Measurements from ENCODE around the gene CNOT2. TPM values are rescaled to one million over a fixed set of nuclear protein-coding genes. Genes with fewer than 3 reads are reported as not detected.

Gene CNOT2
- total RNA-seq, 2 experiments from 2014 or later: 61.1 to 69.7 TPM

DNA sequence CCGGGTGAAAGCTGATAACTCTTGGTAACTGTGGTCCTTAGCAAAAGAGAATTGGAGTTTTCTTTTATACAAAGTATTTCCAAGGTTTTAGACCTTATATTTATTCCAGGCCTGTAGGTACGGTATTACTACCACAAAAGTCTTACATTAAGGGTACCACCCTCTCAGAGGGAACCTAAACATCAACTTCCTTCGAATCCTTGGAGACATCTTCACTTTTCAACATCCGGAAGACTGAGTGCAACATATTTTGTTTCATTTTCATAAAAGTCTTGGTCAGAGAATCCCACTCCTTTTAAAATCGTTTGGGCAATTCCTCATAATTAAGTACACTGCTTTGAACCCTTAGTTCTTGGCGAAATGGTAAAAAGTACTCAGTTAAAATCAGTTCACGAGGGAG lies 1.2 kb downstream of the CNOT2 start:
- Mint-ChIP-seq H3K27ac (peak overlapping the region; percentile 98), H3K36me3 (peaks cover 44% of the 10 kb centered on the region), H3K27me3 (no peaks in the 10 kb centered on the region), H3K4me1 (peaks cover 69% of the 10 kb centered on the region), H3K4me3 (peak overlapping the region; percentile 97), H3K9me3 (peaks cover 2% of the 10 kb centered on the region)
- DNase-seq: no peak

DNA sequence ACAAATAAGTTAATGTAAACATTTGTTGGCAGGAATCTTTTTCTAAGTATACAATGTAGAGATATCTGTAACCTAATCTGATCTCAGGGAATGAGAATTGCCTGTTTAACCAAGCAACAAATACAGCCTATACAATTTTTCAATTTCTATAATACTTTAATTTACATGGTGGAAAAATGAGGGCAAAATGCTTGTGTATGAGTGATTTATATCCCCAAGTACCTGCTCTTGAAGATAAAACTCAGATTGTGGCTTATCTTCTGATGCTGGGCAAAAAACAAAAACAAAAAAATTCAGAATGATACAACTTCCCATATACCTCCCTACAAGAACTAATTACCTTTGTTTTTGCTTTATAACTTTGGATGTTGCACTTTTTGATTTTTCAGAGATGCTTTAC lies 2.2 kb downstream of the CNOT2 start:
- Mint-ChIP-seq H3K9me3 (peaks cover 2% of the 10 kb centered on the region), H3K36me3 (peaks cover 40% of the 10 kb centered on the region), H3K4me3 (peak overlapping the region; percentile 45), H3K27ac (no peak overlapping the region), H3K27me3 (no peaks in the 10 kb centered on the region), H3K4me1 (peaks cover 74% of the 10 kb centered on the region)
- no peak for DNase-seq

DNA sequence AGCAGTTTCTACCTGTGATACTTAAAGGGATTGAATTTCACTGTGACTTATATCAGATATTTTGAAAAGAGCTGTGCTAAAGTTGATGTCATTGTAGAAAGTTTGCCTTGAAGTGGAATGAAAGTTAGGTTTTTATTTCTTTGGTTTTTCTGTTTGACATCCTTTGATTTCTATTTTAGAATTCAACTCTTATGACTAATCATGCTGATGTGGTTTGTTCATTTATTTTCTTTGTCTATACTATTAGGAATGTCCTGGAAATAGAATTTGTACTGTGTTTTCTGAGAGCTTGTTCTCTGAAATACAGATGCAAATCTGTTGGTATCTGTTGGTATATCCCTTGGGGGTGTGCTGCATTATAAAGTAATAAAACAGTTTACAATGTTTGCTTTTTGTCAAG lies 3.3 kb downstream of the CNOT2 start:
- peaks cover 74% of the 10 kb centered on the region for H3K4me1 Mint-ChIP-seq
- H3K27me3 Mint-ChIP-seq: no peaks in the 10 kb centered on the region
- H3K4me3 Mint-ChIP-seq: peak overlapping the region; percentile 24
- no peaks in the 10 kb centered on the region for H3K9me3 Mint-ChIP-seq
- DNase-seq: no peak
- peaks cover 37% of the 10 kb centered on the region for H3K36me3 Mint-ChIP-seq
- H3K27ac Mint-ChIP-seq: peak overlapping the region; percentile 70

DNA sequence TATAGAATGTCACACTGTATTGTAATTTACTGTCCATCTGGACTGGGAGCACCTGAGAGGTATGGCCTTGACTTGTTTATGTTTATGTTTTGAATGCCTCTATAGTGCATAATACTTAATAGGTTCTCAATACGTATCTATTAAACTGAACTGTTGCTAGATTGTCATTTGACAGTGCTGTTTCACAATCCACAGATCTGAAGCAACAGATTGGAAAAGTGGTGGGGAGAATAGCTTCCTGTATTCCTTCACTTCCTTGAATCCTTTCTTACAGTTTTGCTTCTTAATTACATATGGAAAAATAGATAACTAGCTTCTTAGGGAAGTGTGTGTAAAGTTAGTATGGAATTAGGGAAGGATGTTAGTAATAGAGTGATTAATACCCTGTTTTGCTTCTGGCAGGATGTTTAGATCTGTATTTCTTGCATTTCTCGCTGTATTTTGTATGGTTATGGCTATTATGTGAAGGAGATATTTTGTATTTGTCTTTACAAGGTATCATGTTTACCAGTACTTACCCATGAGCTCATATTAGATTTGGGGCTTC lies 4.5 kb downstream of the CNOT2 start:
- Mint-ChIP-seq H3K4me1 (peaks cover 68% of the 10 kb centered on the region), H3K9me3 (no peaks in the 10 kb centered on the region), H3K27ac (no peak overlapping the region), H3K4me3 (no peak overlapping the region), H3K27me3 (no peaks in the 10 kb centered on the region), H3K36me3 (peaks cover 30% of the 10 kb centered on the region)
- no peak for DNase-seq

DNA sequence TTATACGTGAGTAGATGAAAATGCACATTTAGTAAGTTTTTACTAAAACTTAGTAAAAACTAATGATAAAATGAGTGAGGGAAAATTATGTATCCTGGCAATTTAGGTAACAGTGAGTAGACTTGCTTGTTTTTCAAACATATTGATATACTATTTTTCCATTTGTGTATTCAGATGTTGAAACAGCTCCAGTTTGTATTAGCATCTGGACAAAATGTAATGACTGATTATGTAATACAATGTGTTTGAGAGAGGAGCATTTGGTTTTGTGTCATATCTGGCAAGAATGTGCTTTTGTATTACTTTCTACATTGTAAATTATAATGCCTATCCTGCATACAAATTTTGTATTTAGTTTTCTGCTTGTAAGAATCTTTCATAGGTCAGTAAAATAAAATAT lies 5.6 kb downstream of the CNOT2 start:
- Mint-ChIP-seq H3K36me3 (peaks cover 29% of the 10 kb centered on the region), H3K4me1 (peaks cover 78% of the 10 kb centered on the region), H3K27ac (no peak overlapping the region), H3K9me3 (no peaks in the 10 kb centered on the region), H3K4me3 (no peak overlapping the region), H3K27me3 (no peaks in the 10 kb centered on the region)
- DNase-seq: no peak

DNA sequence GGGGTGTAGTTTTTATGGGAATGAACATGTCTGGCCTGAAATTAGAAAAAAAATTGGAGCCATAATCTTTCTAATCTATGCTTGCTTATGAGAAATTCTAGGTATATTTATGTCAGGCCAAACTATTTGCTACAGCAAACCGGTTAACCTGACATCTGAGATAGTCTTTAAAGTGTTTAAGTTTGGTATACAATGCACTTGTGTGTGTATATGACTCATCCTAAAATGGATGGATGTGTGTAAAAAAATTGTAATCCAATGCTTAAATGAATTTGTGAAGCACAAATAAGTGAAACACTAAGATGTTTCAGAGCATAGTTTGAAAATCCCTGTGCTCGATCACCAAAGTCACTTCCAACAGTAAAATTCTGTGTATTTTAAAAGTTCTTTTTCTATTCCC lies 6.7 kb downstream of the CNOT2 start:
- H3K27ac Mint-ChIP-seq: no peak overlapping the region
- no peaks in the 10 kb centered on the region for H3K9me3 Mint-ChIP-seq
- DNase-seq: no peak
- no peaks in the 10 kb centered on the region for H3K27me3 Mint-ChIP-seq
- H3K4me3 Mint-ChIP-seq: no peak overlapping the region
- H3K36me3 Mint-ChIP-seq: peaks cover 21% of the 10 kb centered on the region
- peaks cover 79% of the 10 kb centered on the region for H3K4me1 Mint-ChIP-seq

DNA sequence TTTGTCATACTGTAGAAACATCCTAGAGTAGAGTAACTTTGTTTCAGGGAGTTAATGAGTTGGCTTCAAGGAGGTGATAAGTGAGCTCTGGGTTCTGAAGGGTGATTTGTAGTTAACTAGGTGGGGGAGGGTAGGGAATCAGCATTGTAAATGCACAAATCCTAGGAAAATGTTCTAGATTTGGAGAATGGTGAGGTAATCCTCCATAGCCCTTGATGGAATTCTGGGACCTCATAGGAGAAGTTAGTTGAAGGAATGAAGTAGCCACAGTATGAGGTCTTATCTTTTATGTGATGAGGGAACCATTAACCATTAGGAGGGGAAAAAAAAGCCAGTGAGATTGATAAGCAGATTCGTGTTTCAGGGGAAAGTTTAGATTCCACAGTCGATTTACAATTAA lies 8.0 kb downstream of the CNOT2 start:
- no peak overlapping the region for H3K27ac Mint-ChIP-seq
- peaks cover 75% of the 10 kb centered on the region for H3K4me1 Mint-ChIP-seq
- no peak overlapping the region for H3K4me3 Mint-ChIP-seq

DNA sequence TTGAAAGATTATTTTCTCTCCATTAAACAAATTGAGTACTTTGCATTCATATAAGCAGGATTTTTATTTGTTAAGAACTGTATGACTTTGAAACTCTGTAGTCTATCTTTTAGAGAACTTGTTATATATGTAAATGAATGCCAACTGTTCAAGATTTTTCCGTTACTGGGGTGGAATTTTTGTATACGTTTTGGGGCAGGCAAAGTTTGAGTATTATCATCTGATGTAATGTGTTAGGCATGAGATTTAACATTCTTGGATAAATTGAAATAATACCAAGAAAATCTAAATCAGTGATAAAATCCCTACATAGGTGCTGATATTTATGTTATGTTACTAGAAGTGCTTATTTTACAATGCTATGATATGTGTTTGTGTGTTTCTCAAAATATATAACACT lies 8.4 kb downstream of the CNOT2 start:
- Mint-ChIP-seq H3K27me3 (no peaks in the 10 kb centered on the region), H3K4me1 (peaks cover 75% of the 10 kb centered on the region), H3K27ac (no peak overlapping the region), H3K4me3 (no peak overlapping the region), H3K36me3 (peaks cover 21% of the 10 kb centered on the region), H3K9me3 (no peaks in the 10 kb centered on the region)
- DNase-seq: no peak

More for the DNA sequence above, 8.0 kb downstream of the CNOT2 start:
- Mint-ChIP-seq H3K36me3 (peaks cover 19% of the 10 kb centered on the region), H3K9me3 (no peaks in the 10 kb centered on the region), H3K27me3 (no peaks in the 10 kb centered on the region)
- no peak for DNase-seq

DNA sequence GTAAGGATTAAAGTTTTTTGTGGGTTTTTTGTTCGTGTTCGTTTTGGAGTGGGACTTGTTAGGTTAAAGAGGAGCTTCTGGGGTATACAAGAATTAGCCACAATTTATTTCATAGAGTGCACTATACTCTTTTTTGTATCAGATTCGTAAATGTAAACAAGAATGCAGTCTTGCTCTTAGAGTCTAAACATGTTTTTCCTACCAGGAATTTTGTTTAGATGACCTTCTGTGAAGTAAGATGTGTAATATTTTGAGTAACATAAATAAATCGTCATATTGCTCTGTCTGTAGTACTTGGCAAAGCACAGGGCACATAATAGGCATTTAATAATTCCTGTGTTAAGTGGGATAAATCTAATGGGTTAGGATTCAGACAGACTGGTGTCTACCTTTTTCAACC lies 9.6 kb downstream of the CNOT2 start:
- H3K27ac Mint-ChIP-seq: no peak overlapping the region
- H3K36me3 Mint-ChIP-seq: peaks cover 18% of the 10 kb centered on the region
- no peak for DNase-seq
- H3K27me3 Mint-ChIP-seq: no peaks in the 10 kb centered on the region
- peaks cover 69% of the 10 kb centered on the region for H3K4me1 Mint-ChIP-seq
- H3K9me3 Mint-ChIP-seq: no peaks in the 10 kb centered on the region
- no peak overlapping the region for H3K4me3 Mint-ChIP-seq

DNA sequence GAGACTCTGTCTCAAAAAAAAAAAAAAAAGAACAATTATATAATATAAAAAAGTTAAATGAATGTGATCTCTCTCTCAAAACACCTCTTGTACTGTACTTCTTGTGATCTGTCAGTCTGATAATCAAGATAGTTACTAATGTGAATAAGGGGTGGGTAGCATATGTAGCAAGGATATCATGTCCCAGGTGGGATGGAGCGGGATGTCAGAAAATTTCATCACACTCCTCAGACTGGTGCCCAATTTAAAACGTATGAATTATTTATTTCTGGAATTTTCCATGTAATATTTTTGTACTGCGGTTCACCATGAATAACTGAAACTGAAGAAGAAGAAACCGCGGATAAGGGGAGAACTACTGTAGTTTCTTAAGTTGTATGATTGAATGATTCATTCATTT lies 11.0 kb downstream of the CNOT2 start:
- no peaks in the 10 kb centered on the region for H3K27me3 Mint-ChIP-seq
- DNase-seq: no peak
- H3K4me1 Mint-ChIP-seq: peaks cover 62% of the 10 kb centered on the region
- H3K36me3 Mint-ChIP-seq: peaks cover 13% of the 10 kb centered on the region
- no peaks in the 10 kb centered on the region for H3K9me3 Mint-ChIP-seq
- H3K27ac Mint-ChIP-seq: peak overlapping the region; percentile 25
- no peak overlapping the region for H3K4me3 Mint-ChIP-seq

DNA sequence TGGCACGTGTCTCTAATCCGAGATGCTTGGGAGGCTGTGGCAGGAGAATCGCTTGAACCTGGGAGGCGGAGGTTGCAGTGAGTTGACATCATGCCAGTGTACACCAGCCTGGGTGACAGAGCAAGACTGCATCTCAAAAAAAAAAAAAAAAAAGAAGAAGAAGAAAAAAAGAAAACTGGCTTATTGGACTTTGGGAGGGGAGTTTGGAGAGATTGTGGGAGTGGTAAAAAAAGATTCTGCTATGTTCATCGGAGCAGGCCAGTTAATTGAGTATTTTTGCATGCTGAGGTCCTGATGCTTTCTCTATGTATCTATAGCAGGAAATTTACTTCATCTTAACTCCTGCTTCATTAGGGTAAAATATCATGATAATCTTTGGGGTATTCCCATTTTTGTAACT lies 11.6 kb downstream of the CNOT2 start:
- Mint-ChIP-seq H3K4me3 (no peak overlapping the region), H3K4me1 (peaks cover 63% of the 10 kb centered on the region), H3K36me3 (peaks cover 18% of the 10 kb centered on the region)

DNA sequence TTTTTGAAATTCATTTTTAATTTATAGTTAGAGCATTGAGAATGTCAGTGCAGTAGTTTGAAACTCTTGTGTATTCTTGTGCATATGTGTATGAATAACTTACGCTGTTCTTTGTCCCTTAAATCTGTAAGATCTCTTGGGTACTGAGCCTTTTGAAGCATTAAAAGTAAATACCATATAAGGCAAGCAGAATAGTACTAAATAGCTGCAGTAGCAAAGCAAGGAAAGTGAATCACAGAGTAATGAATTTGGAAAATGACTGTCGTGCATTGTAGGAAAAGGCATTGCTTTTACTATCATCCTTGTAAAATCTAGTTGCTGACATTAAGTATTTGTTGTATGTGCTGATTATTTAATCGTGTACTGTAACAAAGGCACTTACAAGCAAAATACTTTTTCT lies 12.1 kb downstream of the CNOT2 start:
- Mint-ChIP-seq H3K4me3 (no peak overlapping the region), H3K4me1 (peaks cover 62% of the 10 kb centered on the region), H3K9me3 (no peaks in the 10 kb centered on the region), H3K27me3 (no peaks in the 10 kb centered on the region), H3K27ac (peak overlapping the region; percentile 46), H3K36me3 (peaks cover 18% of the 10 kb centered on the region)
- no peak for DNase-seq

More for the DNA sequence above, 11.6 kb downstream of the CNOT2 start:
- Mint-ChIP-seq H3K27ac (peak overlapping the region; percentile 28), H3K27me3 (no peaks in the 10 kb centered on the region), H3K9me3 (no peaks in the 10 kb centered on the region)
- no peak for DNase-seq

DNA sequence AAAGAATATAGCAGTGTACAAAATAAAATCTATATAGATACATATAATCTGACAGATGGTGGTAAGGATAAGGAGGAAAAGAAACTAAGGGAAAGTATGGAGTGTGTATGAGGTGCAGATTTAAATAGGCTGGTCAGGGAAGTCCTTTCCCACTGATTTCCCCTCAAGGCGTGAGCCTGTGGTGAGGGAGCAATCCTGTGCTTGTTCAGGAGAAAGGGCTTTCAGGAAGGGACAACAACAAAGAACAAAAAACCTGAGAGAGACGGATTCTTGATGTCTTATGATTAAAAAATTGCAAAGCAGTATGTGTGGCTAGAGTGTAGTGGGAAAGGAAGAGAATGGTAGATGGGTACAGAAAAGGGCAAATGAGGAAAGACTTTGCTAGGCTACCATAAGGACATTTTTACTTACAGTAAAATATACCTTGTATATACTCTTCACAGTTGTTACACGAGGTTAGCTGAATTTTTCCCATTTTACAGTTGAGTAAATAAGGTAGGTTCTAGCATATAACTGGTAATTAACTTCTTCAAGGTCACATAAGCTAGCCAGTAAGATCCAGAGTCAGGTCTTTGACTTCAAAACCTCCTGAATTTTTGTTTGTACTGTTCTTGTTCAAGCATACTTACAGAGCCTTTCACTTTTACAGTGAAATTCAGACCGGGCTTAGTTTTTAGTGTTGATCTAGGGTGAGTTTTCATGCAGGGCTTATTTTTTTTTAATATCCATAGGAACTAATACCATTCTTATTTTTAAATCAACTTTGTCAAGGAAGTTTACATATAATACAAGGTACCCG lies 15.6 kb downstream of the CNOT2 start:
- H3K27ac Mint-ChIP-seq: peak overlapping the region; percentile 13
- peaks cover 11% of the 10 kb centered on the region for H3K9me3 Mint-ChIP-seq
- H3K27me3 Mint-ChIP-seq: no peaks in the 10 kb centered on the region
- H3K36me3 Mint-ChIP-seq: peaks cover 43% of the 10 kb centered on the region
- no peak for DNase-seq
- H3K4me3 Mint-ChIP-seq: no peak overlapping the region
- peaks cover 54% of the 10 kb centered on the region for H3K4me1 Mint-ChIP-seq

DNA sequence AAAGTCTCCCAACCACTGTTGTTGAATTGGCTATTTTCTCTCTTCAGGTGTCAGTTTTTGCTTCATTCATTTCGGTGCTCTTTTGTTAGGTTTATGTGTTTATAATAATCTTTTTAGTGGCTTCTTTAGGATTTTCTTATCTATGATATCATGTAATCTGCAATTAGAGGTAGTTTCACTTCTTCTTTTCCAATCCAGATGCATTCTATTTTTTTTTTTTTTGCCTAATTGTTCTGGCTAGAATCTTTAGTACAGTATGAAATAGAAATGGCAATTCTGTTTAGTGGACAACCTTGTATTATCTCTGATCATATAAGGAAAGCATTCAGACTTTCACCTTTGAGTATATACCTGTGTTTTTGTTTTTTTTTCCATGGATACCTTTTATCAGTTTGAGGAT lies 17.4 kb downstream of the CNOT2 start:
- Mint-ChIP-seq H3K9me3 (peaks cover 13% of the 10 kb centered on the region), H3K4me3 (no peak overlapping the region), H3K36me3 (peaks cover 43% of the 10 kb centered on the region), H3K4me1 (peaks cover 59% of the 10 kb centered on the region), H3K27me3 (no peaks in the 10 kb centered on the region), H3K27ac (peak overlapping the region; percentile 16)
- no peak for DNase-seq

DNA sequence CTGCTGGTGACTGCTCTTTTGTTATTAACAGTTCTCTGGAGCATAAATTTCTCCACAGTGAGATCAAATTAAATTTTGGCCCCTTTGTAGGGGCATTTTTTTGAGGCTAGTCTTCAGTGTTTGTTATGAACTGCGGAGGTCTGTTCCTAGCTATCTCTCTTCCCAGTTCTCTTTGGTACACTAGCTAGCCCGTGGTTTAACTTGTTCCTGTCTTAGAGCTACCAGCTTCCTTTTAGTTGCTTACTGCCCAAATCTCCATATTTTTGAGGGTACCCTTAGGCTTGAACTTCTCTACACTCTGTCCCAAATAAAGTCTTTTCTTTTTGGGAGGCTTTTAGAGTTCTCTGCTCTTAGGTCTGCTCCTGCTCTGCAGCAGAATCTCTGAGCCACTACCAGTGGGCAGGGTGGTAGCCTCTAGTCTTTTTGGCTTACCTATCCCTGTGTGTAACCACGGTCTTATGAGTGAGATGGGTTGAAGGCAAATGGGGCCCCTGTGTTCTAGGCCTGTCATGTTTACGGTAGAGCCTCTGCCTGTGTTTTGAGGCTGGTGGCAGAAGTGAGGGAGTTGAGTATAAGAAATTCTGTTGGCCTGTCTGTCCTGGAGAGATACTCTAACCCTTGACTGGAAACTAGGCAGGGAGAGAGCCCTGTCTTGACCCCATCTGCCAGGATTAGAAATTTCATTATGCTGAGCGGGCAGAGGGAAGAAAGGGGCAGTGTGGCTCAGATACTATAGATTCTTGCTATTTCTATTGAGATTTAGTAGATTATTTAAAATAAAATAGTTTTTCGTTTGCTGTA lies 21.0 kb downstream of the CNOT2 start:
- no peak overlapping the region for H3K4me3 Mint-ChIP-seq
- H3K9me3 Mint-ChIP-seq: peaks cover 15% of the 10 kb centered on the region
- no peaks in the 10 kb centered on the region for H3K27me3 Mint-ChIP-seq
- H3K27ac Mint-ChIP-seq: no peak overlapping the region
- no peak for DNase-seq
- peaks cover 61% of the 10 kb centered on the region for H3K4me1 Mint-ChIP-seq
- peaks cover 54% of the 10 kb centered on the region for H3K36me3 Mint-ChIP-seq
